Left ventricle myocardium inferior (tissue), 1 donor: ENCODE results near the gene PPP1R16B. TPM values are rescaled to one million over a fixed set of nuclear protein-coding genes. Genes with fewer than 3 reads are reported as not detected.

ENCODE experiments used
- DNase-seq: peaks from one replicate; pipeline ENCODE4 v3.0.0-alpha.2; 2020
- H3K27ac ChIP-seq: fragments of 200-600 bp; replicated peaks from 2 replicates; pipeline ENCODE4 v1.8.0; 2021
- H3K27me3 ChIP-seq: fragments of 200-600 bp; 2 replicates; pipeline ENCODE4 v1.8.0; 2021; ENCODE audit warnings: low read depth
- H3K36me3 ChIP-seq: fragments of 200-600 bp; 2 replicates; pipeline ENCODE4 v1.8.0; 2021
- H3K4me1 ChIP-seq: fragments of 200-600 bp; 2 replicates; pipeline ENCODE4 v1.8.0; 2021
- H3K4me3 ChIP-seq: fragments of 200-600 bp; 2 replicates; pipeline ENCODE4 v1.8.0; 2021; ENCODE audit warnings: mild to moderate bottlenecking, moderate library complexity
- H3K9me3 ChIP-seq: fragments of 200-600 bp; replicated peaks from 2 replicates; pipeline ENCODE4 v1.8.0; 2021
- CTCF ChIP-seq: fragments of 200-600 bp; IDR thresholded peaks from 2 replicates; pipeline ENCODE4 v1.8.0; 2021; ENCODE audit warnings: antibody characterized with exemption, mild to moderate bottlenecking, borderline replicate concordance
- intact Hi-C: fragments of 100-400 bp; cut with micrococcal nuclease; formaldehyde crosslinking; loops from one replicate; pipeline ENCODE4 v1.11.0; 2022
- total RNA-seq: library from RNA; stranded (reverse); fragmentation: NEBNext Ultra II Directional; extraction: Animal tissue kit (Norgen Biotek cat#: 25700); gene quantifications from one replicate; pipeline ENCODE4 v1.2.1, GENCODE V29; 2021
- donor health status: DM: no; HTN: yes; CAD: no; lungs with severe emphysema.

PPP1R16B gene
- total RNA-seq, 1 donor from 2014 or later, result 6.3 TPM

DNA sequence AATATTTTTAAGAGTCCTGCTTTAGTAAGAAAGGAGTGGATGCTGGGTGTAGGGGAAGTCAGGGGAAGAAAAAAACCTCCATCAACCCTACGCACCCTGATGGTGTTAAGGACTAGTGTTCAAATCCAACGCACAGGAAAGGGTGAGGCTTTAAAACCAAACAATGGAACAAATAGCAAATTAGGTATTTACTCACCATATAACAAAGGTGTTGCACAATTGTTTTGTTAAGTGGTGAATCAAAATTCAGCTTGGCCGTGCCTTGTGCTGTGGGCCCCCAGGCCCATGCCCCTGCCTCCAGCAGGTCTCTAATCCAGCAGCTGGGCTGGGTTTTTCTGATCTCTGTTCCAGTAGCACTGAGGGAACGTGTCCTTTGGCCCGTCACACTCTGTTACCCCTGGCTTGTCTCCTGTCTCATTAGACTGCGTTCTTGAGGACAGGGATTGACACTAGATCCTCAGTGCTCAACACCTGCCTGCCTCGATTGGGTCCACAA, 132.5 kb downstream of the PPP1R16B start:
- Histone ChIP-seq H3K9me3 (no peaks in the 10 kb centered on the region), H3K27me3 (no peaks in the 10 kb centered on the region), H3K4me1 (no peaks in the 10 kb centered on the region), H3K4me3 (no peak overlapping the region), H3K36me3 (no peaks in the 10 kb centered on the region), H3K27ac (no peak overlapping the region)
- no peak for DNase-seq
- intact Hi-C loops, result no loop called here
- TF ChIP-seq CTCF, result no peak

- Histone ChIP-seq H3K27ac (no peak overlapping the region), H3K27me3 (no peaks in the 10 kb centered on the region), H3K9me3 (no peaks in the 10 kb centered on the region), H3K4me1 (no peaks in the 10 kb centered on the region), H3K4me3 (no peak overlapping the region), H3K36me3 (no peaks in the 10 kb centered on the region)
- TF ChIP-seq CTCF, result no peak
- intact Hi-C loops, result no loop called here
- DNase-seq, result no peak
Measured at GRCh38 chr20:38939686-38940085, 134.2 kb downstream of the PPP1R16B start.

DNA sequence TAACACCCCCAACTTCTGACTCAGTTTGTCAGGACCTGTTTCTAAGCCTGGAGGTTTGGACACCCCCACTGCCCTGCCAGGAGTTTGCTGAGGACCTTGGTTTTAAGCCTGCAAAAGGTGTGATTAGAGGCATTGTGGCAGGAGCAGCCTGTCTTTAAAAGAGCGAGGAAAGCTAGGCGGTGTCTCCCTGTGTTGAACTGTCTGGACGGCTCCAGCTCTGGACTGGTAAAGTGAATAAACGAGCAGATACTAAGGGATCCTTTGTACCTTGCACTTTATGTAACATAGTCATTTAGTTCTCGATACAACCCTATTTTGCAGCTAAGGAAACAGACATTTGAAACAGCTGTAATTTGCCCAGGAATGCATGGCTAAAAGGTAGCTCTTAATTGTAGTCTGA, 135.1 kb downstream of the PPP1R16B start:
- Histone ChIP-seq H3K27ac (no peak overlapping the region), H3K4me3 (no peak overlapping the region), H3K4me1 (no peaks in the 10 kb centered on the region), H3K36me3 (no peaks in the 10 kb centered on the region), H3K9me3 (no peaks in the 10 kb centered on the region), H3K27me3 (no peaks in the 10 kb centered on the region)
- TF ChIP-seq CTCF, result no peak
- intact Hi-C loops, result no loop called here
- DNase-seq, result no peak

DNA sequence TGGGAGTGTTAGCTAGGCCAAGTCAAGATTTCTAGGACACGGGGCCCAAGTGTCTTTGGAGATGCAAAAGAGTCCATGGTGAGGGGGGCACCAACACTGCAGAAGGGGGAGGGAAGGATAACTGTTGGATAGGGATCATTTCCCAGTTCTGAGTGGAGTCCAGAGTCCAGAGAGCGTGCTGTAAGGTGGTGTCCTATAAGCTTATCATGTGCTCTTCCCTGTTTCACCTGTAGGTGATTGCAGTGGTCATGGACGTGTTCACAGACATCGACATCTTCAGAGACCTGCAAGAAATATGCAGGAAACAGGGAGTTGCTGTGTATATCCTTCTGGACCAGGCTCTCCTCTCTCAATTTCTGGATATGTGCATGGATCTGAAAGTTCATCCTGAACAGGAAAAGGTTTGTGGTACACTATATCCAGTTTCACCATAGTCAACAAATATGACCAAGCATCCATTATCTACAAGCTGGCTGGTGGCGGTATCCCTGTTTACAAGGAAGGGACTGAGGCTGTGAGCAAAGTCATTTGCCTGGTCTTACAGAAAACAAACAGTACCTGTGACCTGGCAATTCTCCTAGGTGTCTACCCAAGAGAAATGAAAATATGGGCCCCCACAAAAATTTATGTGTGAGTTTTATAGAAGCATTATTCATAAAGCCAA, 136.4 kb downstream of the PPP1R16B start:
- H3K4me1 ChIP-seq, result no peaks in the 10 kb centered on the region
- no peak overlapping the region for H3K4me3 ChIP-seq
- H3K27me3 ChIP-seq, result no peaks in the 10 kb centered on the region
- intact Hi-C loops, result no loop called here
- no peak for DNase-seq
- H3K9me3 ChIP-seq, result no peaks in the 10 kb centered on the region
- H3K36me3 ChIP-seq, result no peaks in the 10 kb centered on the region
- H3K27ac ChIP-seq, result no peak overlapping the region
- no peak for TF ChIP-seq CTCF

- Histone ChIP-seq H3K36me3 (no peaks in the 10 kb centered on the region), H3K27ac (no peak overlapping the region), H3K27me3 (no peaks in the 10 kb centered on the region), H3K4me1 (no peaks in the 10 kb centered on the region), H3K9me3 (no peaks in the 10 kb centered on the region), H3K4me3 (no peak overlapping the region)
- TF ChIP-seq CTCF, result no peak
- DNase-seq, result no peak
- intact Hi-C loops, result no loop called here
Measured at GRCh38 chr20:38945012-38945411, 139.5 kb downstream of the PPP1R16B start.
